Endodermal cell (in vitro differentiated cells): ENCODE measurements around the gene MFSD12. TPM values are rescaled to one million over a fixed set of nuclear protein-coding genes. Genes with fewer than 3 reads are reported as not detected.

Experiments
- DNase-seq: peaks from one replicate; pipeline ENCODE4 v3.0.0-alpha.2; 2017
- H3K27ac ChIP-seq: 2 replicates; pipeline ENCODE4 v1.5.1; 2013; ENCODE audit warnings: mild to moderate bottlenecking, low read depth, low read length, moderate library complexity
- H3K27me3 ChIP-seq: 2 replicates; pipeline ENCODE4 v1.6.1; 2013; ENCODE audit warnings: mild to moderate bottlenecking, low read length, moderate library complexity; ENCODE audit not compliant: insufficient read depth, control insufficient read depth, poor library complexity, severe bottlenecking
- H3K36me3 ChIP-seq: 2 replicates; pipeline ENCODE4 v1.7.0; 2013; ENCODE audit warnings: mild to moderate bottlenecking, low read length, moderate library complexity; ENCODE audit not compliant: control insufficient read depth, insufficient read depth
- H3K4me1 ChIP-seq: one replicate; pipeline ENCODE4 v1.7.0; 2013; ENCODE audit warnings: low read length; ENCODE audit not compliant: control insufficient read depth, insufficient read depth
- H3K4me3 ChIP-seq: 2 replicates; pipeline ENCODE4 v1.5.1; 2013; ENCODE audit warnings: mild to moderate bottlenecking, low read length, moderate library complexity
- H3K9ac ChIP-seq: 2 replicates; pipeline ENCODE4 v1.6.1; 2013; ENCODE audit warnings: mild to moderate bottlenecking, low read length, moderate library complexity; ENCODE audit not compliant: poor library complexity, severe bottlenecking; ENCODE audit errors: extremely low read depth
- H3K9me3 ChIP-seq: 2 replicates; pipeline ENCODE4 v1.6.1; 2013; ENCODE audit warnings: mild to moderate bottlenecking, low read length, moderate library complexity; ENCODE audit not compliant: control insufficient read depth
- H3K27ac Mint-ChIP-seq: 2 replicates; pipeline ENCODE4 v1.8.0; 2020; ENCODE audit warnings: mixed read lengths
- H3K27me3 Mint-ChIP-seq: 2 replicates; pipeline ENCODE4 v1.8.0; 2021; ENCODE audit warnings: mild to moderate bottlenecking, mixed read lengths; ENCODE audit not compliant: insufficient read depth
- H3K36me3 Mint-ChIP-seq: 2 replicates; pipeline ENCODE4 v1.8.0; 2020; ENCODE audit warnings: low read depth, mixed read lengths
- H3K4me1 Mint-ChIP-seq: 2 replicates; pipeline ENCODE4 v1.8.0; 2020; ENCODE audit warnings: mixed read lengths
- H3K4me3 Mint-ChIP-seq: 2 replicates; pipeline ENCODE4 v1.8.0; 2020; ENCODE audit warnings: mild to moderate bottlenecking, moderate library complexity, mixed read lengths
- H3K9me3 Mint-ChIP-seq: 2 replicates; pipeline ENCODE4 v1.8.0; 2020; ENCODE audit warnings: mild to moderate bottlenecking, mixed read lengths
- WGBS, 2 experiments: methylation state at CpG; one replicate each; pipeline versions ENCODE4 v1.1.5 to v1.1.7; 2013; ENCODE audit warnings: missing lambda C conversion rate in 2 of 2, mixed read lengths in 1 of 2; ENCODE audit not compliant: insufficient coverage in 1 of 2, insufficient read length in 1 of 2; 5-methylcytosine and 5-hydroxymethylcytosine counted together
- long read RNA-seq, 4 experiments: library from polyadenylated mRNA in 2 of 4; library from RNA in 1 of 4; library from capped mRNA in 1 of 4; stranded (forward) in 3 of 4; unstranded in 1 of 4; transcript quantifications; one replicate each; pipeline ENCODE4 v2.0.0, GENCODE V29; 2020 to 2021; ENCODE audit warnings: inconsistent platforms in 1 of 4
- polyA plus RNA-seq, 2 experiments: library from polyadenylated mRNA; stranded (reverse); fragments of 50-300 nt; gene quantifications; one replicate each; pipeline ENCODE4 v1.2.3, GENCODE V29; 2013
- total RNA-seq, 2 donors: library from RNA; stranded (reverse); fragmentation: NEBNext Ultra II Directional in 1 of 2; extraction: Animal tissue kit (Norgen Biotek cat#: 25700) in 1 of 2; gene quantifications; 2 replicates in 1 of 2; 3 replicates in 1 of 2; pipeline ENCODE4 v1.2.1, GENCODE V29; 2021
- TF ChIP-seq, protein P1 (sequence below): fragments of 200-600 bp; sonication (generic); conservative IDR thresholded peaks from 2 replicates; pipeline ENCODE4 v1.5.0; 2021; ENCODE audit warnings: antibody characterized with exemption, mild to moderate bottlenecking

Gene MFSD12
- total RNA-seq, result 10 to 100 TPM; 48.2 to 62.4 TPM
- polyA plus RNA-seq (2013, experiment 1 of 2), result 44.5 TPM
- 39.0 TPM for polyA plus RNA-seq (2013, experiment 2 of 2)
- long read RNA-seq, experiment 1, partial matches to known transcripts, result 2 of 11 reads
- long read RNA-seq, experiment 1, other reads (novel, unspliced or antisense), result 5 of 11 reads
- long read RNA-seq, experiment 2, transcript MFSD12-201 (10 exons, 2,124 nt), result major isoform, 16 of 52 reads
- long read RNA-seq, experiment 2, partial matches to known transcripts, result 3 of 52 reads
- long read RNA-seq, experiment 2, other reads (novel, unspliced or antisense), result 32 of 52 reads
- long read RNA-seq, experiment 3, partial matches to known transcripts, result 3 of 19 reads
- long read RNA-seq, experiment 3, other reads (novel, unspliced or antisense), result 11 of 19 reads
- long read RNA-seq, experiment 4, partial matches to known transcripts, result 1 of 6 reads
- long read RNA-seq, experiment 4, other reads (novel, unspliced or antisense), result 5 of 6 reads

DNA sequence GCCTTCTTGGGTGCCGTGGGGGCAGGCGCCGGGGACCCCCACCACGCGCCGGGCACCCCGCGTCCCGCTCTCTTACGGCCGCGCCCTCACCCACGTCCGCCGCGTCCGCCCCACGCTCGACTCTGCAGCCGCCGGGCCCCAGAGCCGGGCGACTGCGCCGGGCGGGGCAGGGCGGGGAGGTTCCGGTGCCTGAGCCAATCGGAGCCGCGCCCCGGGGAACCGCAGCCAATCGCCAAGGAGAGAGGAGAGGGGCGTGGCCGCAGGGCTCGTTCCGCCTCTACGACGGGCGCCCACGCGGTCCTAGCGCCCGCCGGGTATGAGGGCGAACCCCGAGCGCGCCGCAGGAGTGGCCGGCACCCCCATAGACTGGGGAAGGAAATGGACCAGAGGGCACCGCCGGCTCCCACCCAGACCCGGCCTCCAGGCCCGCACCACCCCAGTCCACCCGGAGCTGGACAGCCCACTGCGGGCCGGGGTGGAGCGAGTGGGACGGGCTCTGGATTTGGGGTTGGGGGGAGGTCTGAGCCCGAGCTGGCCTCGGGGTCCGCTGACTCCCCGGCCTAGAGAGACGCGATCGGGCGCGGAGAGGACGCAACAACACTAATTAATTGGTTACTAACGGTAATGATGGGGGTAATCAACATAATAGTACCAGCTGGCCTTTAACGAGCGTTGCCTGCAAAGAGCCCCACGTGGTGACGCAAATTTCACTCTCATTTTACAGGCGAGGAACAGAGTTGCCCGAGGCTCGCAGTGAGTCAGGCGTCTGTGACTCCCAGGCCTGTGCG, at the start of gene MFSD12:
Gene MFSD12, minus strand, starts transcription at position 126 of the 788 bp plus-strand sequence. CDS start 183 bp downstream, outside the sequence.
- Histone ChIP-seq H3K27ac (no peak within 1 kb of the TSS), H3K27me3 (no peaks in the 10 kb centered on the region), H3K9ac (peak within 1 kb of the TSS; percentile 38), H3K4me1 (no peaks in the 10 kb centered on the region), H3K9me3 (no peaks in the 10 kb centered on the region), H3K4me3 (peak within 1 kb of the TSS; percentile 85), H3K36me3 (no peaks in the 10 kb centered on the region)
- Mint-ChIP-seq H3K9me3 (no peaks in the 10 kb centered on the region), H3K4me1 (peaks cover 4% of the 10 kb centered on the region), H3K27ac (peak within 1 kb of the TSS; percentile 88), H3K36me3 (peaks cover 2% of the 10 kb centered on the region), H3K27me3 (peaks cover 24% of the 10 kb centered on the region), H3K4me3 (peak within 1 kb of the TSS; percentile 73)
- 1 to 2% methylated on average over 32 to 81 of the region's 81 CpGs for WGBS, 2 experiments
- peak; percentile 96 for DNase-seq
- TF ChIP-seq, protein P1, sequence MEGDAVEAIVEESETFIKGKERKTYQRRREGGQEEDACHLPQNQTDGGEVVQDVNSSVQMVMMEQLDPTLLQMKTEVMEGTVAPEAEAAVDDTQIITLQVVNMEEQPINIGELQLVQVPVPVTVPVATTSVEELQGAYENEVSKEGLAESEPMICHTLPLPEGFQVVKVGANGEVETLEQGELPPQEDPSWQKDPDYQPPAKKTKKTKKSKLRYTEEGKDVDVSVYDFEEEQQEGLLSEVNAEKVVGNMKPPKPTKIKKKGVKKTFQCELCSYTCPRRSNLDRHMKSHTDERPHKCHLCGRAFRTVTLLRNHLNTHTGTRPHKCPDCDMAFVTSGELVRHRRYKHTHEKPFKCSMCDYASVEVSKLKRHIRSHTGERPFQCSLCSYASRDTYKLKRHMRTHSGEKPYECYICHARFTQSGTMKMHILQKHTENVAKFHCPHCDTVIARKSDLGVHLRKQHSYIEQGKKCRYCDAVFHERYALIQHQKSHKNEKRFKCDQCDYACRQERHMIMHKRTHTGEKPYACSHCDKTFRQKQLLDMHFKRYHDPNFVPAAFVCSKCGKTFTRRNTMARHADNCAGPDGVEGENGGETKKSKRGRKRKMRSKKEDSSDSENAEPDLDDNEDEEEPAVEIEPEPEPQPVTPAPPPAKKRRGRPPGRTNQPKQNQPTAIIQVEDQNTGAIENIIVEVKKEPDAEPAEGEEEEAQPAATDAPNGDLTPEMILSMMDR, result no peak

DNA sequence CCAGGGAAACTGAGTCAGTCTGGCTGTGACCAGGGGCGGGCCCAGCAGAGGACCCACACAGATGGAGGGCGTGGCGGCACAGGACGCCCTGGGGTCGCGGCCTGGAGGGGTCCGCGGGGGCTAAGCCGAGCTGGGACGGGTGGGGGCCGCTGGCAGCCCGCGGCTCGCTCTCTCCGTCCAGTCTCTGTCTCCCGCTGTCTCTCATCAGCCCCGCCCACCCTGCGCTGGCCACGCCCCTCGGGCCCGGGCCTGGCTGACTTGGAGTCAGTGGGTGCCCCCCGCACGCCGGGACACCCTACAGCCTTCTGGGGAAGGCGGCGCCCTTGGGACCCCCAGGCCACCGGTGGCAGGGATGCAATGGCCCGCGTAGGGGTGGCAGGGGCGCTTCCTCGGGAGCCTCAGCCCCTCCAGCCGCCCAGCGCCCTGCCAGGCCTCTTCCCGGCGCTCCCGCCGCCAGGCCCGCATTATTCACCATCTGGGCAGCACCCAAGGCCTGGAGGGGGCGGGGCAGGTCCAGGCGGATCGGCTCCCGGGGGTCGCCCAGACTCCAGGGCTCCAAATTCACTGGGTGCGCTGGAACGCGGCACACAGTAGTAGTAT, 49.4 kb upstream of the MFSD12 start, which contains the start of gene TBXA2R:
Gene TBXA2R, minus strand, starts transcription at position 186 of the 600 bp plus-strand sequence. CDS start 6,241 bp downstream, outside the sequence.
- peaks cover 6% of the 10 kb centered on the region for H3K4me1 Mint-ChIP-seq
- no peak within 1 kb of the TSS for H3K27ac Mint-ChIP-seq
- no peak within 1 kb of the TSS for H3K9ac ChIP-seq
- H3K4me3 Mint-ChIP-seq, result no peak within 1 kb of the TSS
- H3K4me1 ChIP-seq, result no peaks in the 10 kb centered on the region
- H3K27ac ChIP-seq, result no peak within 1 kb of the TSS
- H3K36me3 ChIP-seq, result peaks cover 7% of the 10 kb centered on the region
- TF ChIP-seq, protein P1, result no peak
- peaks cover 9% of the 10 kb centered on the region for H3K36me3 Mint-ChIP-seq
- 10% methylated on average over 20 to 46 of the region's 46 CpGs for WGBS, 2 experiments
- H3K4me3 ChIP-seq, result peak within 1 kb of the TSS; percentile 62
- peak; percentile 91 for DNase-seq
- peaks cover 16% of the 10 kb centered on the region for H3K27me3 ChIP-seq
- H3K9me3 Mint-ChIP-seq, result no peaks in the 10 kb centered on the region
- H3K9me3 ChIP-seq, result no peaks in the 10 kb centered on the region
- H3K27me3 Mint-ChIP-seq, result peaks cover 2% of the 10 kb centered on the region

DNA sequence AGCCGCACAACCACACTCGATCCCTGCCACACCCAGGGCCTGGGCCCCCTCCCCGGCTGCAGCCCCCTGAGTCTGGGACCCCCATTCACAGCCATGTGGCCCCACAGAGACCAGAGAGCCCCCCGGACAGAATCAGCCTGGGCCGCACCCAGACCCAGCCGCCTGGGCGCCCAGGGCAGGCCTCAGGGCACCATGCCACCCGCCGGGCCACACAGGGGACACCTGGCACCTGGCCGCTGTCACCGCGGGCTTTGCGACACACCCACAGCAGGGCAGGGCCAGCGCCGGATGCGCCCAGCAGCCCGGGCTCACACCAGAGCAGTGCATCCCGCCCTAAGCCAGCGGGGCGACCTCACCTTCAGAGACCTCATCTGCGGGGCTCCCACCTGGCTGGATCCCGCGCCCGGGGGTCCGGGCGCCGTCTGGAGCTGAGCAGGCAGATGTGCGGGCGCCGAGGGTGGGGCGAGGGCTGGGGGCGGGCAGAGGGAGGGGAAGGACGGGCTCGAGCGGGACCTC, 48.8 kb upstream of the MFSD12 start:
- H3K36me3 Mint-ChIP-seq, result peaks cover 8% of the 10 kb centered on the region
- TF ChIP-seq, protein P1, result no peak
- H3K9ac ChIP-seq, result no peak overlapping the region
- peaks cover 2% of the 10 kb centered on the region for H3K27me3 Mint-ChIP-seq
- H3K4me1 Mint-ChIP-seq, result peaks cover 6% of the 10 kb centered on the region
- H3K9me3 ChIP-seq, result no peaks in the 10 kb centered on the region
- H3K27me3 ChIP-seq, result peaks cover 16% of the 10 kb centered on the region
- no peak overlapping the region for H3K27ac Mint-ChIP-seq
- peak; percentile 82 for DNase-seq
- no peak overlapping the region for H3K4me3 Mint-ChIP-seq
- no peaks in the 10 kb centered on the region for H3K9me3 Mint-ChIP-seq
- H3K27ac ChIP-seq, result no peak overlapping the region
- peaks cover 1% of the 10 kb centered on the region for H3K36me3 ChIP-seq
- no peaks in the 10 kb centered on the region for H3K4me1 ChIP-seq
- 27 to 31% methylated on average over 19 to 35 of the region's 35 CpGs for WGBS, 2 experiments
- peak overlapping the region; percentile 6 for H3K4me3 ChIP-seq
